Measurements from ENCODE around the gene KLHL36.

KLHL36 gene

GRCh38 chr16:84654998-84655397 is 6.7 kb downstream of the KLHL36 start:
- Histone ChIP-seq H3K36me3 (peaks cover 3% of the 10 kb centered on the region; the same call in 1 of the 2 replicates), H3K9me3 (no peaks in the 10 kb centered on the region), H3K27me3 (no peaks in the 10 kb centered on the region), H3K4me1 (no peaks in the 10 kb centered on the region), H3K4me3 (ENCODE audit: low read depth, low read length) (no peak overlapping the region)
- TF ChIP-seq CTCF (IDR thresholded peaks at IDR 0.05; ENCODE audit: low read depth, low read length) = no peak
- DNase-seq = no peak

DNA sequence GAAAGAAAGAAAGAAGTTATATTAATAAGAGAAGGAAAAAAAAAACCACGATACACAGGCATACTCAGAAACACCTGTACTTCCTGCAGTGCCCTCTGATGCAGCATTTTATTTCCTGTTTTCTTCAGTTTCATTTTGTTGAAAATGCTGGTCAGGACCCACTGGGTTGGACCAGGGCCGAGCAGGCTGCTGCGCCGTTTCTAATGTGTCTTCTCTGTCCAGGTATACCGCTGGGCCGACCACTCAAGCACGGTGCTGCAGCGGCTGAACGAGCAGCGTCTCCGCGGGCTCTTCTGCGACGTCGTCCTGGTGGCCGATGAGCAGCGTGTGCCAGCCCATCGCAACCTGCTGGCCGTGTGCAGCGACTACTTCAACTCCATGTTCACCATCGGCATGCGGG is 8.3 kb downstream of the KLHL36 start:
- TF ChIP-seq CTCF (IDR thresholded peaks at IDR 0.05; ENCODE audit: low read depth, low read length) = no peak

GRCh38 chr16:84657229-84657837 is 9.0 kb downstream of the KLHL36 start:
- no peak overlapping the region for H3K4me3 ChIP-seq (ENCODE audit: low read depth, low read length)
- no peak for DNase-seq
- H3K36me3 ChIP-seq = peaks cover 3% of the 10 kb centered on the region; the same call in 1 of the 2 replicates
- no peaks in the 10 kb centered on the region for H3K27me3 ChIP-seq
- no peaks in the 10 kb centered on the region for H3K4me1 ChIP-seq
- H3K9me3 ChIP-seq = no peaks in the 10 kb centered on the region
- no peak for TF ChIP-seq CTCF (IDR thresholded peaks at IDR 0.05; ENCODE audit: low read depth, low read length)

More for the DNA sequence above, 8.3 kb downstream of the KLHL36 start:
- no peaks in the 10 kb centered on the region for H3K4me1 ChIP-seq
- no peaks in the 10 kb centered on the region for H3K27me3 ChIP-seq
- no peak for DNase-seq
- no peaks in the 10 kb centered on the region for H3K9me3 ChIP-seq
- H3K36me3 ChIP-seq = peaks cover 3% of the 10 kb centered on the region; the same call in 1 of the 2 replicates
- H3K4me3 ChIP-seq (ENCODE audit: low read depth, low read length) = no peak overlapping the region

- TF ChIP-seq CTCF (IDR thresholded peaks at IDR 0.05; ENCODE audit: low read depth, low read length) = no peak
- H3K4me3 ChIP-seq (ENCODE audit: low read depth, low read length) = no peak overlapping the region
- no peaks in the 10 kb centered on the region for H3K27me3 ChIP-seq
- H3K36me3 ChIP-seq = peaks cover 3% of the 10 kb centered on the region; the same call in 1 of the 2 replicates
- no peaks in the 10 kb centered on the region for H3K4me1 ChIP-seq
- no peaks in the 10 kb centered on the region for H3K9me3 ChIP-seq
- DNase-seq = no peak
Observed at GRCh38 chr16:84658690-84659089, 10.4 kb downstream of the KLHL36 start.

GRCh38 chr16:84659656-84660300 is 11.5 kb downstream of the KLHL36 start:
- Histone ChIP-seq H3K9me3 (no peaks in the 10 kb centered on the region), H3K36me3 (peaks cover 3% of the 10 kb centered on the region; the same call in 1 of the 2 replicates), H3K4me3 (ENCODE audit: low read depth, low read length) (no peak overlapping the region), H3K4me1 (no peaks in the 10 kb centered on the region), H3K27me3 (no peaks in the 10 kb centered on the region)
- no peak for DNase-seq
- TF ChIP-seq CTCF (IDR thresholded peaks at IDR 0.05; ENCODE audit: low read depth, low read length) = no peak

- H3K9me3 ChIP-seq = no peaks in the 10 kb centered on the region
- no peaks in the 10 kb centered on the region for H3K4me1 ChIP-seq
- no peak for DNase-seq
- no peak overlapping the region for H3K4me3 ChIP-seq (ENCODE audit: low read depth, low read length)
- H3K36me3 ChIP-seq = peaks cover 3% of the 10 kb centered on the region; the same call in 1 of the 2 replicates
- H3K27me3 ChIP-seq = no peaks in the 10 kb centered on the region
- no peak for TF ChIP-seq CTCF (IDR thresholded peaks at IDR 0.05; ENCODE audit: low read depth, low read length)
Observed at GRCh38 chr16:84660973-84661372, 12.7 kb downstream of the KLHL36 start.
